Measurements from ENCODE around the gene CACNA1H.

CACNA1H gene

GRCh38 chr16:1211451-1212268 is 58.8 kb downstream of the CACNA1H start:
- no peak for DNase-seq (ENCODE audit: low read depth in 2 of 2)

- DNase-seq (ENCODE audit: low read depth in 2 of 2): no peak
These were observed 59.8 kb downstream of the CACNA1H start for GRCh38 chr16:1212616-1213194.

- DNase-seq (ENCODE audit: low read depth in 2 of 2): no peak
These were observed 60.3 kb downstream of the CACNA1H start for GRCh38 chr16:1213231-1213630.

GRCh38 chr16:1213796-1214372 is 61.0 kb downstream of the CACNA1H start:
- DNase-seq (ENCODE audit: low read depth in 2 of 2): no peak

GRCh38 chr16:1214719-1215118 is 61.8 kb downstream of the CACNA1H start:
- DNase-seq (ENCODE audit: low read depth in 2 of 2): no peak

- DNase-seq (ENCODE audit: low read depth in 2 of 2): no peak
These were observed 62.8 kb downstream of the CACNA1H start for GRCh38 chr16:1215574-1216295.

- DNase-seq (ENCODE audit: low read depth in 2 of 2): no peak
These were observed 63.4 kb downstream of the CACNA1H start for GRCh38 chr16:1216296-1216619.

- no peak for DNase-seq (ENCODE audit: low read depth in 2 of 2)
These were observed 63.9 kb downstream of the CACNA1H start for GRCh38 chr16:1216681-1217400.

GRCh38 chr16:1217526-1217925 is 64.6 kb downstream of the CACNA1H start:
- no peak for DNase-seq (ENCODE audit: low read depth in 2 of 2)

GRCh38 chr16:1218061-1218929 is 65.4 kb downstream of the CACNA1H start:
- no peak for DNase-seq (ENCODE audit: low read depth in 2 of 2)

- no peak for DNase-seq (ENCODE audit: low read depth in 2 of 2)
These were observed 66.2 kb downstream of the CACNA1H start for GRCh38 chr16:1218930-1219611.

- DNase-seq (ENCODE audit: low read depth in 2 of 2): no peak
These were observed 67.3 kb downstream of the CACNA1H start for GRCh38 chr16:1220098-1220728.

GRCh38 chr16:1220841-1221627 is 68.1 kb downstream of the CACNA1H start:
- DNase-seq (ENCODE audit: low read depth in 2 of 2): no peak

GRCh38 chr16:1221628-1222552 is 69.0 kb downstream of the CACNA1H start:
- no peak for DNase-seq (ENCODE audit: low read depth in 2 of 2)

- no peak for DNase-seq (ENCODE audit: low read depth in 2 of 2)
These were observed 69.8 kb downstream of the CACNA1H start for GRCh38 chr16:1222553-1223354.

- no peak for DNase-seq (ENCODE audit: low read depth in 2 of 2)
These were observed 70.7 kb downstream of the CACNA1H start for GRCh38 chr16:1223355-1224214.

Data from stimulated activated CD8-positive, alpha-beta memory T cell treated with anti-CD3 and anti-CD28 coated beads, Interleukin-2, amount 100 ng/mL, for 48 hours (primary cell).